Left ventricle myocardium inferior (tissue), 1 donor: ENCODE data around the gene ASXL3. TPM values are rescaled to one million over a fixed set of nuclear protein-coding genes. Genes with fewer than 3 reads are reported as not detected.

Experiments
- DNase-seq: peaks from one replicate; pipeline ENCODE4 v3.0.0-alpha.2; 2020
- H3K27ac ChIP-seq: fragments of 200-600 bp; replicated peaks from 2 replicates; pipeline ENCODE4 v1.8.0; 2021
- H3K27me3 ChIP-seq: fragments of 200-600 bp; 2 replicates; pipeline ENCODE4 v1.8.0; 2021; ENCODE audit warnings: low read depth
- H3K36me3 ChIP-seq: fragments of 200-600 bp; 2 replicates; pipeline ENCODE4 v1.8.0; 2021
- H3K4me1 ChIP-seq: fragments of 200-600 bp; 2 replicates; pipeline ENCODE4 v1.8.0; 2021
- H3K4me3 ChIP-seq: fragments of 200-600 bp; 2 replicates; pipeline ENCODE4 v1.8.0; 2021; ENCODE audit warnings: mild to moderate bottlenecking, moderate library complexity
- H3K9me3 ChIP-seq: fragments of 200-600 bp; replicated peaks from 2 replicates; pipeline ENCODE4 v1.8.0; 2021
- CTCF ChIP-seq: fragments of 200-600 bp; IDR thresholded peaks from 2 replicates; pipeline ENCODE4 v1.8.0; 2021; ENCODE audit warnings: antibody characterized with exemption, mild to moderate bottlenecking, borderline replicate concordance
- intact Hi-C: fragments of 100-400 bp; cut with micrococcal nuclease; formaldehyde crosslinking; loops from one replicate; pipeline ENCODE4 v1.11.0; 2022
- total RNA-seq: library from RNA; stranded (reverse); fragmentation: NEBNext Ultra II Directional; extraction: Animal tissue kit (Norgen Biotek cat#: 25700); gene quantifications from one replicate; pipeline ENCODE4 v1.2.1, GENCODE V29; 2021
- donor health status: DM: no; HTN: yes; CAD: no; lungs with severe emphysema.

ASXL3 gene
- total RNA-seq, 1 donor from 2014 or later = 6.7 TPM

- no peak for DNase-seq
- TF ChIP-seq CTCF = no peak
- Histone ChIP-seq H3K27ac (no peak overlapping the region), H3K4me1 (no peaks in the 10 kb centered on the region), H3K27me3 (no peaks in the 10 kb centered on the region), H3K36me3 (peaks cover 12% of the 10 kb centered on the region), H3K4me3 (no peak overlapping the region), H3K9me3 (no peaks in the 10 kb centered on the region)
- intact Hi-C loops = no loop called here
Observed at GRCh38 chr18:33735428-33735827, 157.4 kb downstream of the ASXL3 start.

DNA sequence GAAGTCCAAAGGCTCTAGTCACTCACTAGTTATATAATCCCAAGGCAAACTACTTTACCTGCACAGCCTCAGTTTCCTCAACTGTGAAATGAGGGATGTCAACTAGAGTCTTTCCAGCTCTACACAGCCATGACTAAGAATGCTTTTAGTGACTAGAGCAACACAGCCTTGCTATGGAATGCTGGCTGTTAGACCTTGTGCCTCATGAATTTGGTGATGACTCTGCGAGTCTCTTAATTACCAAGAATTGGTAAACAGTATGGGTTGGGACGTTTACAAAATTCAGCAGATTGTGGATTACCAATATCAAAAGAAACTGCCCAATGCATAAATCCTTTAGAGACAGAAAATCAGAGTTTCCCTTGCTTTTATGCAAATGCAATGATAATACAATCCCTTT is 163.7 kb downstream of the ASXL3 start:
- intact Hi-C loops = no loop called here
- Histone ChIP-seq H3K9me3 (no peaks in the 10 kb centered on the region), H3K4me1 (no peaks in the 10 kb centered on the region), H3K4me3 (no peak overlapping the region), H3K27ac (no peak overlapping the region), H3K36me3 (peaks cover 43% of the 10 kb centered on the region), H3K27me3 (no peaks in the 10 kb centered on the region)
- DNase-seq = no peak
- TF ChIP-seq CTCF = no peak

GRCh38 chr18:33744032-33744697 is 166.1 kb downstream of the ASXL3 start:
- no peaks in the 10 kb centered on the region for H3K27me3 ChIP-seq
- DNase-seq = no peak
- intact Hi-C loops = no loop called here
- H3K9me3 ChIP-seq = no peaks in the 10 kb centered on the region
- no peaks in the 10 kb centered on the region for H3K4me1 ChIP-seq
- TF ChIP-seq CTCF = no peak
- H3K27ac ChIP-seq = no peak overlapping the region
- peaks cover 40% of the 10 kb centered on the region for H3K36me3 ChIP-seq
- H3K4me3 ChIP-seq = no peak overlapping the region

- H3K4me3 ChIP-seq = no peak overlapping the region
- H3K9me3 ChIP-seq = no peaks in the 10 kb centered on the region
- H3K27me3 ChIP-seq = no peaks in the 10 kb centered on the region
- no peaks in the 10 kb centered on the region for H3K4me1 ChIP-seq
- H3K27ac ChIP-seq = no peak overlapping the region
- H3K36me3 ChIP-seq = peaks cover 30% of the 10 kb centered on the region
- TF ChIP-seq CTCF = no peak
- DNase-seq = no peak
- intact Hi-C loops = no loop called here
Observed at GRCh38 chr18:33745151-33745795, 167.3 kb downstream of the ASXL3 start.

DNA sequence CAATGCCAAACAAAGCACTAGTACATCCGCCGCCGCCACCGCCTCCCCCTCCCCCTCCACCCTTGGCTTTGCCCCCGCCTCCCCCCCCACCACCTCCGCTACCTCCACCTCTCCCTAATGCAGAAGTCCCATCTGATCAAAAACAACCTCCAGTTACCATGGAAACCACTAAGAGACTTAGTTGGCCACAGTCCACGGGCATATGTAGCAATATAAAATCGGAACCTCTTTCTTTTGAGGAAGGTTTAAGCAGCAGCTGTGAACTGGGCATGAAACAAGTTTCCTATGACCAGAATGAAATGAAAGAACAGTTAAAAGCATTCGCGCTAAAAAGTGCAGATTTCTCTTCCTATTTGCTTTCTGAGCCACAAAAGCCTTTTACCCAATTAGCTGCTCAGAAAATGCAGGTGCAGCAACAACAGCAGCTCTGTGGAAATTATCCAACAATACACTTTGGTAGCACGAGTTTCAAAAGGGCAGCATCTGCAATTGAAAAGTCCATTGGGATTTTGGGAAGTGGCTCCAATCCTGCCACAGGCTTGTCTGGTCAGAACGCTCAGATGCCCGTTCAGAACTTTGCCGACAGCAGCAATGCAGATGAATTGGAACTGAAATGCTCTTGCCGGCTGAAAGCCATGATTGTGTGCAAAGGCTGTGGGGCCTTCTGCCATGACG is 168.0 kb downstream of the ASXL3 start:
- no peak for TF ChIP-seq CTCF
- DNase-seq = no peak
- intact Hi-C loops = no loop called here
- H3K27me3 ChIP-seq = no peaks in the 10 kb centered on the region
- H3K4me1 ChIP-seq = no peaks in the 10 kb centered on the region
- H3K9me3 ChIP-seq = no peaks in the 10 kb centered on the region
- no peak overlapping the region for H3K27ac ChIP-seq
- peaks cover 30% of the 10 kb centered on the region for H3K36me3 ChIP-seq
- H3K4me3 ChIP-seq = no peak overlapping the region
